Left renal pelvis (tissue), 4 donors: ENCODE data around the gene E2F6. TPM values are rescaled to one million over a fixed set of nuclear protein-coding genes. Genes with fewer than 3 reads are reported as not detected.

Experiments
- DNase-seq, 4 donors: peaks; one replicate each; pipeline ENCODE4 v3.0.0-alpha.2; 2013; ENCODE audit warnings: low read depth in 4 of 4, low spot score in 3 of 4
- polyA plus RNA-seq, 4 donors: library from polyadenylated mRNA; unstranded; fragments of 120-200 nt; gene quantifications; one replicate each; pipeline ENCODE4 v1.2.1, GENCODE V29; 2013; ENCODE audit not compliant: insufficient read length in 4 of 4

The E2F6 gene
- polyA plus RNA-seq, 4 donors = 16.4 to 24.4 (median 22.2) TPM

DNA sequence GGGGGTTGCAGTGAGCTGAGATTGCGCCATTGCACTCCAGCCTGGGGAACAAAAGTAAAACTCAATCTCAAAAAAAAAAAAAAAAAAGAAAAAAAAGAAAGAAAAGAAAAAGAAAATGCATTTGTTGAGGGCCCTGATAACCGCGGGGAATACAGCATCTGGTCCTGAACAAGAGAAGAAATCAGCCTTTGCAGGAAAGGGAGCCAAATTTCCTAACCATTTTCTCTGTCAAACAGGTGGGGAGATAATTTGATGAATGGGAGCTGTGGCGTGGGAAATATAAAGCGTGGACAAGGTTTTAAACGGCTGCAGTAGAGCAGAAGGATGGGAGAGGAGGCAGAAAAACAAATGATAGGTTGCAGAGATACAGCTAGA is 864 bp downstream of the E2F6 start:
- no peak for DNase-seq

DNA sequence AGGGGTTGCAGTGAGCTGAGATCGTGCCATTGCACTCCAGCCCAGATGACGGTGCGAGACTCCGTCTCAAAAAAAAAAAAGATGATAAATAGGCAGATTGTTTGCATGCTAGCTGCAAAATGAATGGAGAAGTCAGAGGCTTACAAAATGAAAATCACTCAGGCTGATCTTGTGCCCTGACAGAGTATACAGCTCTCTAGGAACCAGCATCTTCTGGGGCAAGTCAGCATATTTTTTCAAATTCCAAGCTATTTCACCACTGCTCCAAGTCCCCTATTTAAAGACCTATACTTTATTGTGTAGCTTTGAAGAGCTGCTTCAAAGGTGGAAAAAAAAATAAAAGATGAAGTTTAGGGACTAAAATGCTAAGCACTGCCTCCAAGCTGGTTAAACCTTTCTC is 6.1 kb downstream of the E2F6 start:
- DNase-seq = no peak

DNA sequence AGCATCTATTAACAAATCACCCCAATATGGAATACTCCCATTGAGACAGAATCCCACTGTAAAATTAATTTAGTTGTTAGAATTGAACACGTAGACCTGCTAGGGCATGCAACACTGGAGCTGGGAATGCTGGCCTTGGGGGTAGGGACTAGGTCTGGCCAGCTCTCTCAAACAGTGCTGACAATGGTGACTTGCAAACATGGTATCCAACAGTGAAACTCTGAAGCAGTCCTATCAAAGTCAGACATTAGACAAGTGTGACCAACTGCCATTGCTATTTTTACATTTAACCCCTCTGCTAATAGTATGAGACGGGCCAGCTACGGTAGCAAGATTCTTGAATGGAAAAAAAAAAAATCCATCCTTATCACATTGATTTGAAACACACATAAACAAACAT is 7.2 kb downstream of the E2F6 start:
- no peak for DNase-seq

DNA sequence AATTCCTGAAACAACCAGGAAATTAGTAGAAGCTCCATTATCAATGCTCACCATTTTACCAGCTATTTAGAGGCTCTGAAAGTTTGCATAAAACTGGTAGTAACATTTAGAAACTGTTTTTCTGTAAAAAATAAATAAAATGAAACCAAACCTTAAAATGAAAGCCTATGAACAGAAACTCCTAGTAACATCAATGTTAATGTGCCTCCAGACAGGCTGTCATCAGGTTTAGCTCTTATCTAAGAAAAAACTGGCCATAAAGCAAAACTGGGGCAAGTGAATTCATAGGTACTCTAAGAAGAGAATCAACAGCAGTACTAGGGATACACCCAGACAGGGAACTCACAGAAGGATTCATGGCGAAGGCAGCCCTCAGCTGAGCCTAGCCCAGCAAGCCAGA is 8.0 kb downstream of the E2F6 start:
- DNase-seq = no peak

DNA sequence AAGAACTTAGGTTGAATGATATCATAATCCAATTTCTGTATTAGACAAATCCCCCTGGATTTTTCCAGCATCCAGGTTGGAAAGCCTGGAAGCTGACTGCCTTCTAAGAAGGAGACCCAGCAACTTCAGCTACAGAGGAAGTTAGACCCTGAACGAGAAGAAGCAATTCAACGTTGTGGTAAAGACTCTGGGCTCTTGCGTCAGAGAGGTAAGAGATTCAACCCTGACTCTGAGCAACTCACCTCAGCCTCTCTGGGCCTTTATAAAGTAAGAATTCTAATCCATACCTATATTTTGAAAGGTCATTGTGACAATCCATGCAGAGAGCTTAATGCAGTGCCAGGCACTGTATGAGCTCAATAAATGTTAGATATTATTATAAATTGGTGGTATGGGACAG is 9.7 kb downstream of the E2F6 start:
- no peak for DNase-seq

DNA sequence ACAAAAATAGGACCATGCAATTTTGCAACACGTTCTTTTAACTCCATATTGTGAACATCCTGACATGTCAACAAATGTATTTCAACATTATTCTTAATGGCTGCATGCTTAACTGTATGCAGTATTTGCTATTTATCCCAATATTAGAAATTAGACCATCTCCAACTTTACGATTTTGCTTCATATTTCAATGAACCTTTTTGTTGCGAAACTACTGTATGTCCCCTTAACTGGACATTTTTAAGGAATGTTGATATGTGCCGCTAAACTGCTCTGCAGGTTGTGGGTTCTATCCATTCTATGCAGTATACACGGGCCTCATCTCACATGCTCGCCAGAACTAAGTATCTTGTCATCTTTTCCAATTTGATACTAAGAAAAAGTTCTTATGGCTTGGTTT is 11.1 kb downstream of the E2F6 start:
- DNase-seq = no peak

DNA sequence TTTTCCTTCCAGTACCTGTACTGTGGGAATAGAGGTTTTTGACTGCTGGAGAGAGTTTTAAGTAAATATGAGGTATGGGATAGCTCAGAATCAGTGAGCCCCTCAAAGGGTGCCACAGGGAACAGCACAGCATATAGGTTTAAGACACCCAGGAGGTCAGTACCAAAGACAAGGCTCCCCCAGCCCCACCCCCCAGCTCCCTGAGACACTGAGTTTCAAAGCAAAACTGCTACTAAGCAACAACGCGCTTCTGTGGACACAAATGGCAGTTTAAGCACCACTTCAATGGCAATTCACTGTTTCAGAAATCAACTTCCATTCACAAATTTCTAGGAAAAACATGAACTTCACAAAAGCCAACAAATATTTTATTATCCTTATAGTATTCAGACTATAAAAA is 15.2 kb downstream of the E2F6 start:
- no peak for DNase-seq

DNA sequence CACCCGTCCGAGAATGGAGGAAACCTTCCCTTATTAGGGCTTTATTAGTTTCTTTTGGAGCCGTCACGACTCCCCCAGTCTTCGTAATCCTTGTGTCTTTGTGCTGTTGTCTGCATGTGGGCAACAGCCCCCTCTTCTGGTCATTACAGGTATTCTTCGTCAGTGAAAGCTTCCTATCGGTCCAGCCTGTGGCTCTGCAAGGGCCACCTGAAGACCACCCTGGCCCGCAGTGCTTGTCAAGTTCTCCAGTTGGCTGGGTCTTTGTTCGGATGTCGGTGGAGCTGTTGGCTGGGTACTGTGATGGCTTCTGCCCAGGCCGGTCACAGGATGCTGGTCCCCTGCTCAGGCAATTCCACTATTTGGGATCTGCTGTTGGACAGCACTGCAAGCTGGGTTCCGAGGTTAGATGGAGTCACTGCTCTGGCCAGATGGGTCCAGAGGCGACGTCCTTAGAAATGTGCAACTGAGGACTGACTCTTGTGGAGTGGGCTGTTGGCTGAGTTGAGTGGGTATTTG is 19.2 kb downstream of the E2F6 start:
- DNase-seq = peak in 3 of 4 donors; percentile 21 to 51 (median 48)

DNA sequence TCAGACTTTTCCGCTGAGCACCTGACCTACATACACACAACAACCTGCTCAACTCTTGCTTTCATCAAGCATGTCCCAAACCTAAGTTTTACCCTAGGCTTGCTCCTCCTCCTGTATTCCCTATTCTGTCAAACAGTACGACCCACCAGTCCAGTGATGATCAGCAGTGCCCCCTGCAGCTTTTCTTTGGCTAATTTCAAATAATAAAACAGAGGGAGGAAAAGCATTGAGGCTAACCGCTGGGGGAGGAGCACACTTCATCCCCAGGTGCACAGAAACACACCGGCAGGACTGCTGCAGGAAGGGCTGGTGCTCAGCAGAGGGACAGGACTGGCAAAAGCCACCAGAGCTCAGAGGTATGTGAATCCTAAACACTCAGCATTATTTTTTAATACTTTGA is 21.2 kb downstream of the E2F6 start:
- no peak for DNase-seq

DNA sequence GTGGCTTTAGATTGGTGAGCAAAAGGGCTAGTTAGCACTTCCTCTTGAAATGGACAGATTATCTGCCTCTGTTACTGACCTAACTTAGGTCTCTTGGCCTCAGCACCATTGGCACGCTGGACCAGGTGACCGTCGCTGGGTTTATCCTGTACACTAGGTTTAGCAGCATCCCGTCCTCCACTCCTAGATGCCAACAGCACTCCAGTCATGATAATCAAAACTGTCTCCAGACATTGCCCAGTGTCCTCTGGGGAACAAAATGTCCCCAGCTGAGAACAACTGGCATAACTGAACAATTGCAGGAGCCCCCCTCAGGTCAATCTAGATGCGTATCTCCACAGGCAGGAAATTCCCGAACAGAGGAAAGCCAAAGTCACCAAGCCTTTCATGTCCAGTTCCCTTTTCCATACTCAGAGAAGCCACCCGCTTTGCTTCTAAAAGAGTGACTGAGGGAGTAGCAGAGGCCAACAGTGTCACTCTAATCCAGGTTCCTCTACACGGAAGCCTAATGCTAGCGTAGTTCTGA is 27.3 kb downstream of the E2F6 start:
- DNase-seq = no peak

DNA sequence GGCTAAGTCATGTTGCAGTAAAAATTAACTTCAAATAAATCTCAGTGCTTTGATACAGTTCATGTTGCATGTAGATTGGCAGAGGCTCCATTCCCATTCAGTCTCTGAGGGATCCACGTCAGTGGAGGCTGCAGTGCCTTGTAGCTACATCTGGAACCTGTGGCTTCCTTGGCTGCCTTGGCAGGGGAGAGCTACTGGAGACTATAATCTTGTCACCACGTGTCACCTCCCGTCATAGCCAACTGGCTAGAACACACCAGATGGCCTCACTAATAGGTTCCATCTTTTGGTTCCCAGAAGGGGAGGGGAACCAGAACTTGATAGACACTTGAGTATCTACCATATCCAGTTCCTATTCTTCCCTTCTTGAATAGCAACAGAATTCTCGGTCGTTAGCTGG is 28.4 kb downstream of the E2F6 start:
- DNase-seq = no peak

DNA sequence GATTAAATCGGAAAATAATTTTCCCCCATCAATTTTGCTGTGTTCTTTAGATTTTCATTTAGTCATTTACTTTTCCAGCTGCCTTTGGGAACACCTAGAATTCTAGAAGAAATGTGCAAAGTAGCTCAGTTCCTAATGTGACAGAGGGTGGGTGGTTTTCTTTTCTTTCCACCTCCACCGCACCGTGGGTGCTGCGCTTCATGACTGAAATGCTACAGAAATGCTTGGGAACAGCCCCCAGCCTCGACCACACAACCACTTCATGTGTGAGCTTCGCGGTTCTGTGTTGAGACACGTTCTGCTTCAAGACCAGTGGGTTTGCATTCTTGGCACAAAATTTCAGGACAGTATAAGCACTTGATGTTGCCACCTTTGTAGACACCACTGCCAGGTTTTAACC is 30.9 kb downstream of the E2F6 start:
- no peak for DNase-seq

DNA sequence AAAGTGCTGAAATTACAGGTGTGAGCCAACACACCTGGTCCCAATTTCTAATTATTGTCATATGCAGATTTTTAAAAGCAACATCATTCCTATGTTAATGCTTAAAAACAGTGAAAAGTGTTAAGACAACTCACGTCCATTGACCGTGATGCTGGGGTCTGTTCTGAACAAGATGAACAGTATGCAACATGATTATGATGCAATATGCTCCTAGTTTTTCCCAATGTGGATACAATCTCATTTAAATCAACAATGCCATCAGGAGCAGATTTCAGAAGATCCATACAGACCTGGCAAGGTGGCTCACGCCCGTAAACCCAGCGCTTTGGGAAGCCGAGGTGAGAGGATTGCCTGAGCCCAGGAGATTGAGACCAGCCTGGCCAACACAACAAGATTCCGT is 31.5 kb downstream of the E2F6 start:
- no peak for DNase-seq

DNA sequence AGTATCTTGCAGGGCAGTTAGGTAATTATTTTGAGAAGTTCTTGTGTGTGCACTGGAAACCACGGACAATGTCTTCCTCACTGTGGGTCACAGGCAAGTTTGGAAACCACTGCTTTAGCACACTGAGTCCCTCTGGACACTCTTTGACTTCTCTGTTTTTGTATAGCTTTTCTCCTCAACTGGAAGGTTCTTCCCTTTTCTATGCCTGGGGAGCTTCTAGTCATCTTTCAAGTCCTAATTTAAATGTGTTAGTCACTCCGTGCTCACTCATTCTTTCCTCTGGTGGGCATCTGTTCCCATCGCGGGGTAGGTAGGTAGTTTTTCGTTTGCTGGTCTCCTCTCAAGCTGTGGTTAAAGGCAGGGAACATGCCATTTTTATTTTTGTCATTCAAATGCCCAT is 32.1 kb downstream of the E2F6 start:
- no peak for DNase-seq

DNA sequence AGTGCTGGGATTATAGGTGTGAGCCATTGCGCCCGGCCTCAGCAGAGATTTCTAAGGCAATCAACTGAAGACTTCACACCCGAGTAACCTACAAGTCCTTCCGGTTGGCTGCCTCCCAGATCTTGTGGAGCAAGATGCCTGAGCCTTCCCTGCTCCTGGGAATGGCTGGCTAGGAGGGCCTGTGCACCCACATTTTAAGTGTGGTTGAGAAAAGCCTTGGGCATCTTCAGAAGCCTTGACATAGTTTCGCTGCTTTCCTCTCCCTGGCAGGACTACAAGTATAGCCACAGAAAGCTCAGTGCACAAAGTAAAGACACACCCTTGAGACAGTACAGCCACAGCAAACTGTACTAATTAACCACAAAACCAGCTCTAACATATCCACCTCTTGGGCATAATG is 35.2 kb downstream of the E2F6 start:
- no peak for DNase-seq

DNA sequence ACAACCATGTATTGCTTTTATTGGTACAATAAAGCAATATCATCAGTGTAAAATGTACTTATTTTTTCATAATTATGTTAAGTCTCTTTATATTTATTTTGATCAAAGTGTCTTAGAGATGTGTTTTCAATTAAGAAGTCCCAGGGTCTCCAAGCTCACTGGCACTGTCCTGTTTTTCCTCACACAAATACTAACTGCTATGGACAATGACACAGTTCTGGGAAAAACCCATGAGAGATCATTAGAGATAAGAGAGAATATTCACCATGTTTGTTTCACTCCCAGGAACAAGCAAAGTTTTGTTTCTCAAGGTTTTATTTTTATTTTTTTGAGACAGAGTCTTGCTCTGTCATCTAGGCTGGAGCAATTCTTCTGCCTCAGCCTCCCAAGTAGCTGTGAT is 38.7 kb downstream of the E2F6 start:
- DNase-seq = no peak

DNA sequence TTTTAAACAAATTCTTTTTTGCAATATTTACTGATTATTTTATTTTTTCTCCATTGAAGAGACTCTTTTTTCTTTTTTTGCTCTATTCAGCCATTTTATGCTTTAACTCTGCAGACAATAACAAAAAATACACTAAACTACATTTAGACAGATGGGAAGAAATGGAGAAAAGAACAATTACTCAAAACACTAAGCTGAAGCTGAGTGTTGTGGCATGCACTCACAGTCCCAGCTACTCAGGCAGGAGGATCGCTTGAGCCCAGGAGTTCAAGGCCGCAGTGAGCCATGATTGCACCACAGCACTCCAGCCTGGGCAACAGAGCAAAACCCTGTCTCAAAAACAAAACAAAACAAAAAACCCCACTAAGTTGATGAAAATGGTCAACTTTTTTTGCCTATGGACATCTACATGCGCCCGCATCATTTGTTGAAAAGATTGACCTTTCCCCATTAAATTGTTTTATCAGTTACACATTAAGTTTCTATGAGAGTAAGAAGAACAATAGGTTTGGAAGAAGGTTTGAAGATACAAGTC is 43.0 kb downstream of the E2F6 start:
- no peak for DNase-seq

DNA sequence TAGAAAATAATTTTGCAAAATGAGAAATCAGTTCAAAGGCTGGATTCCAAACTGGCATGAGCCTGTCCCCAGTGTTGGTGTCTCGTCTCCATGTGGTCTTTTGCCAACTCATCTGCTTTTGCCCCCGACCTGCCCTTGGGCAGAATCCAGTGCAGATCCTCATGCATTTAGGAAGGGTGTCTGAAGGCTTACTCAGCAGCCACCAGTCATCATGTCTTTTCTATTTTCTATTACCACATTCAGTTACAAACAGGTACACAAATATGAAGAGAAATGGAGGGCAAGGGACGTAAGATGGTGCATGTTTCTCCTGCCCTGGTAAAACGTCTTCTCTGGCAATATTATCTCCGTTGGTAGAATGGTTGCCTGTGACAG is 43.5 kb downstream of the E2F6 start:
- no peak for DNase-seq

DNA sequence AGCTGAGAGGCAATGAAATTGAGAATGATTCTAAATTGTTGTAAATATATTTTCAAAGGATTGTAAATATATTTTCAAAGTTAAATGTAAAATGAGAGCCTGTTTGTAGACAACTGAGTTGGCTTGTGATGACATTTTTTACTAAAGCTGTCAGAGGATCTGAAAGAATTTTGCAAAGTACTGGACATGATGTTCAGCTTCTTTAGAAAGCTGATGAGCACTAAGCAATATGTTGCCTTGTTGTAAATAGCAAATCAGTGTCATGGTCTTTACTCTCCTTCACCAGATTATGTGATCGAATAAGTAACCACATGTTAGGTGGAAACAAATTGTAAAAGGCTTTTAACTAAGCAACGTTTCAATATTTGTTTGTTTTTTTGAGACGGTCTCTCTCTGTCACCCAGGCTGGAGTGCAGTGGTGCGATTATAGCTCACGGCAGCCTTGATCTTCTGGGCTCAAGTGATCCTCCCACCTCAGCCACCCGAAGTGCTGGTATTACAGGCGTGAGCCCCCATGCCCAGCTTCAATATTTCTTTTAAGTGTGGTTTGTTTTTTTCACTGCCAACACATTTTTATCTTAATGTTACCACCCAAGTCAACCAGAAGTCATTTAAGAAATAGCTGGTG is 44.0 kb downstream of the E2F6 start:
- DNase-seq = no peak

DNA sequence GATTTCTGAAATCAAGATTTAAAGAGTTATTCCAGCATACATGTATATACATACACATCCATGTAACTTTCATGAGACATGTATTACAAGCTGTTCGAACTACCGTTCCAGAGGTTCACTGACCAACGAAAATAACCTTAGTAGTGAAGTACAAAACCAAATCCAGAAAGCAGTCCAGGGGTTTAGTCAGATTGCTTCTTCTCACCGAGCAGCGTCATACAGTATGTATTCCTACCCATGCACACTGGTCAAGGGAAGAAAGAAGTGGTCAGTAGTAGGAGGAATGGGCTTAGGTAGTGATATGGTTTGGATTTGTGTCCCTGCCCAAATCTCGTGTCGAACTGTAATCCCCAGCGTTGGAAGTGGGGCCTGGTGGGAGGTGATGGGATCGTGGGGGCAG is 45.3 kb downstream of the E2F6 start:
- no peak for DNase-seq

DNA sequence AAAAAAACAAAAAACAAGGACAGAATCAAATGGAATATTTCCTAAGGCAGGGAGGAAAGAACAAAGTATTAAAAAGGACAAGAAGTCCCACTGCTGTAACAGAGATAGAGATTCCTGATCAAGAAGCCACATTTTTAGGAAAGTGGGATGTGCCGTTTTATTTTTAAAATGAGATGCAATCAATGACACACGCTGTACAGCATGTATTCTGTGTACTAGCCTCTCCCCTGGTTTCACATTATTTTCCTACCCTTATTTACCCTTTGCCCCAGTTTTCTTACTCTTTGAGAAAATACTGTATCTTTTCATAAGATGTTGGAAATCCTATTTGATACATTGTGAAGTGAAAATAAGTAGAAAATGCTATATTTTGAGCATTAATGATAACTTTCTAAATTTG is 45.8 kb downstream of the E2F6 start:
- no peak for DNase-seq

DNA sequence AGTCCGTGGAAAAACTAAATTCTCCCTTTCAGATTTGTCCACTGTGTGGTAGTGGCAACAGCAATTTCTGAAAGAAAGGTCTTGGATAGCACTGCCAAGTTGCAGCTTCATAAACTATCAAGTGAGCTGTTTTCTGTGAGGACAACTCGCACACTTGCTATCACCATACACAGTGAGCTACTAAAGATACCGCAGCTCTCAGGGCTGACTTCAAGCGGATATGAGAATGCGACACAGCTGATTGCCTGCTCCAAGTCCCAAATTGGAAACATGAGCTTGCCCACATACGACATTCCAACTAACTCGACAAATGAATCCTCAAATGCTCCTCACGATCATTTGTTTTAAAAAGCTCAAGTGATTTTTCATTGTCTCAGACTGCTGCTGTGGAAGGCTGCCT is 46.2 kb downstream of the E2F6 start:
- DNase-seq = no peak
